HG03378 (cell line): ENCODE measurements around the gene SEMA3C.

ENCODE experiments used
- ATAC-seq: cut with Tn5 transposase; IDR thresholded peaks from one replicate; pipeline ENCODE4 v1.9.1; 2021; ENCODE audit warnings: mild to moderate bottlenecking, moderate library complexity; ENCODE audit not compliant: unreplicated experiment

Gene SEMA3C

DNA sequence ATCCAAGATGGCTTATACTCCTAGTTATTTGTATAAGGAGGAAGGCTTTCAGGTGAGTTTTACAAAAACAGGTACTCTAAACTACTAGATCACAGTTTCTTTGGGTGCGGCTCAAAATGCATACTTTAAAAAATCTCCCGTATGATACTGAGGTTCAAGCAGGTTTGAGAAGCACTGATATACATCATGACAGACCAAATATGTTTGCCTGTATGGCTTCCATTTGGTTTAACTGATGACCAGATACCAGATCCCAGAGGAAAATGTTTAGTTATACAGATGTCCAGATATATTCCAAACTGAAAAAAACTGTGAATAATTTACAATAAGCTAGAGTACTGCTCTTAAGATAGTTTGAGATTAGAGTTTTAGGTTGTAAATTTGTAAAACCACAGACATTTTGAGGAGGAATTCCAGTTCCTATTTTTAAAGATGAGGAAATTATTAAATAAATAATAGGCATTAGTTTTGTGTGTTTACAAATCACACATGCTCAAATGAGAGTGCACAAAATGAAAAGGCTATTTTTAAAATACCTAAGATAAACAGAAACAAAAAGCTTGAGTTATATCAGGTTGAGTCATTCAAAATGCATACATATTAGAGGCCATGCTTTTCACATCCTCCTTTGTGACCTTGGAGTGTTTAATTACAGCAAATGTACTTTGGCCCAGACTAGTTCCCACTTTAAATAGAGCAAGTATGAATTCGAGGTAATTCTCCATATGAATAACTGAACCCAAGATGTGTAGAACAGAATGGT, 60.5 kb downstream of the SEMA3C start:
- ATAC-seq, result no peak

DNA sequence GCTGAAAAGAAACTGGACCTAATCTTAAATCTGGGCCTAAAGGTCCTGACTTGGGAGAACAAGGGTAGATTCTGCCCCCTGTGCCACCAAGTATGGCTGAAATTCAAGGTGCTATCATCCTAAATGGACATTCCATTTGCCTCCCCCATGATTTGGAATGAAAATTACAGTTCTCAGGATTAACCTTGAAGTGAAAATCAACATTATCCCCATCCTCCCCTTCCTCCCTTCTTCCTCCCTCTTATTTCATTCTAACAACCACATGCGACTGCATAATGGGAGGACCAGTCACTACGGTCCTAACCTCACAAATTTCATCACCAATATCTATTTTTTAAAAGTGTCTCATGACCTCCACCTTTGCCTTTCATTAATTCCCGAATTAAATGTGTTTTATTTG, 62.1 kb downstream of the SEMA3C start:
- ATAC-seq, result no peak

- no peak for ATAC-seq
These were observed 66.9 kb downstream of the SEMA3C start for GRCh38 chr7:80851896-80852476.

- ATAC-seq, result no peak
These were observed 70.0 kb downstream of the SEMA3C start for GRCh38 chr7:80848841-80849240.

DNA sequence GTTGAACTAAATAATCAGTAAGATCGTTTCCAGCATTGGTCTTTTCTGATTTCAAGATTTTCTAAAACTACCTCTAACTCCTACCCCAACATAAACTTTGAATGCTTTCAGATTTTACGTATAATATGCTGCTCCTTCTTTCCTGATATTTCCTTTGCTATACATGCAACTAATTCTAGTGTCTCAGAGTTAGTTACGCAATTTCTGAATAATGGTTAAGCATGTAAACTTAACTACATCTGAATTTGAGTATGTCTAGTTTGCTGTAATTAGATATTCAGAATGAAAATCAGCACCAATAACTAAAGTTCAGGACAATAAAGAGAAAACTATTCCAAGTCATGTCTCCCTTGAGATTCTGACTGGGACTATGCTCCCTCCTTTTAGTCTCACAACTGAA, 71.0 kb downstream of the SEMA3C start:
- no peak for ATAC-seq

GRCh38 chr7:80847027-80847426, 71.8 kb downstream of the SEMA3C start:
- ATAC-seq, result no peak

DNA sequence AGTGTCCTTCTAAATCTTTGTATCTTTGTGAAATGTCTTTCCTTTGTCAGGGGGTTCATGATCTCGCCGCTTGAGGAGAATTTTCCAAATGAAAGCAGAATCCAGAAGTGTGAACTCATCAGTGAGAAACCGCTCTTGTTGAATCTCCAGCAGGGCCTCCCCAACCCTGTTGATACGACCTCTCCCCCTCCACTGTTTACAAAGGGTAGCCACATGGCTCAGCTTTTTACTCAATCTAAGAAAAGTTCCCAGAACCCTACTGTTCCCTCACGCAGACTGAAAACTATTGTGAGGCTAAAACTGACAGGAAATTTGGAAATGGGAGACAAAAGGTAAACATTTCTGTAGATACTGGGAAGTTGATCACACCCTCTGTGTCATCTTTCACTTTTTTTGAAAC, 73.9 kb downstream of the SEMA3C start:
- ATAC-seq, result no peak

DNA sequence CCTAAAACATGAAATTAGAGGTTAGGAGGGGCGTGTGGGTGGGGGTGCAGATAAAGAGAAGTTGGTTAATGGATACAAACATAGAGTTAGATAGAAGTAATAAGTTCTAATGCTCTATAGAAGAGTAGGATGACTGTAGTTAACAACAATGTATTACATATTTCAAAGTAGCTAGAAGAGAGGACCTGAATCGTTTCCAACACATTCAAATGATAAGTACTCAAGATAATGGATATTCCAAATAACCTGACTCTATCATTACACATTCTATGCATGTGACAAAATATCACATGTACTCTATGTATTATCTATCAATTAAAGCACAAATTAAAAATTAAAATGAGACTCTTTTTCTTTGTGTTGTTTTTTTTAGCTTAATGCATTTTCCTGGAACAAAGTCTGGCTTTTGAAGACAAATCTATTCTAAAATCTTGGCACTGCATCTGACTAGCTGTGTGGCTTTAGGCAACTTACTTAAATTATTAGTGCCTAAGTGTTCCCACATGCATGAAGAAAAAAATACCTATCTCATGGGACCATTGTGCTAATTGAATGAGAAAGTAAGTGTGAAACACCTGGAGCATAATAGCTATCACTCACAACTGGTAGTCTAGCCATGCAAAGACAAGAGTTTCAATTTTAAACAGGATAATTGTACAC, 75.7 kb downstream of the SEMA3C start:
- no peak for ATAC-seq

GRCh38 chr7:80842022-80842790, 76.6 kb downstream of the SEMA3C start:
- no peak for ATAC-seq

GRCh38 chr7:80841423-80841955, 77.4 kb downstream of the SEMA3C start:
- ATAC-seq, result no peak

- no peak for ATAC-seq
These were observed 78.2 kb downstream of the SEMA3C start for GRCh38 chr7:80840681-80841080.

GRCh38 chr7:80839855-80840254, 79.0 kb downstream of the SEMA3C start:
- no peak for ATAC-seq

- ATAC-seq, result no peak
These were observed 80.2 kb downstream of the SEMA3C start for GRCh38 chr7:80838643-80839042.

- no peak for ATAC-seq
These were observed 81.5 kb downstream of the SEMA3C start for GRCh38 chr7:80837345-80837744.

GRCh38 chr7:80835251-80835650, 83.6 kb downstream of the SEMA3C start:
- ATAC-seq, result no peak

- no peak for ATAC-seq
These were observed 85.3 kb downstream of the SEMA3C start for GRCh38 chr7:80833289-80834268.

DNA sequence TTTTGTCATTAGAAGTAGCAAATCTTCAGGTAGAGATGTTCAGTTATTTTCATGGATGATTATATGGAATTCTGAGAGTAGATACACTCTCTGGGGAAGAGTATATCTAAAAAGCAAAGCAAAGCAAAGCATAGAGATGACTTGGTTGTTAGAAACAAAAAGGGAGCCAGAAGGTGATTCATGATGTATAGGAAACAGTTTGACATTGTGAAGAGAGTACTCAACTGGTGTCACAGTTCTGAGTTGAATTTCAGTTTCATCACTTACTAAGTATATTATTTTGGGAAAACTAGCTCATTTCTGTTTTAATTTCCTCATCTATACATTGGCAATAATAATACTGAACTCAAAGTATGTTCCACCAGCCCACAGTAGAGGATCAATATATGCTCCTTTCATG, 86.8 kb downstream of the SEMA3C start:
- ATAC-seq, result no peak

DNA sequence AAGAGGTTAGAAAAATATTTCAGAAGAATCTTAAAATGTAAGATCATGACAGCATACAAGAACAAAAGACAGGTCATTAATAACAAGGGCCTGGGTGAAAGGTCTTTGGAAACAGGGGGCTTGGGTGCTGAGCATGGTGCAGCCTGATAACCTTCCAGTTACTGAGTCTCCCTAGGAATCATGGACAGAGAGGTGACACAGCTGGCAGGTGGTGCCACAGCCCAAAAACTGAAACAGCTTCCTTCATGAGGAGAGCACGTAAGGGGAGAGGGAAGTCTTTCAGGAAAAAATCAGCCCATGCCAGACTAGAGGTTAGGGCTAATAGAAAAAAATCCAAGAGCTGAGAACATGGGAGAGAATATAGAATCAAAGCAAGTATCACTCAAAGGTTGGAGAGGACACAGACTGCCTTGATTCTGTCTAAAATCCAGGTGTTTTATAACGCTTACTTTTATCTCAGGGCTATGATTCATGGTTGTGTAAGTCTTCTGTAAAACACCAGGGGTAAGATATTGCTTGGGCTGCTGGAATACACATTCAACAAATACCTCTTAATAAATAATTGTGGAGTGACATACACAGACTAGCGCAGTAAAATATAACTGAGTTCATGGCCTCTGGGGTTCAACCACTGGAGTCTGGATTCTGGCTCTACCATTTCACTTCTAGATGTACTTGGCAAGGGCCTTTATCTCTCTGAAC, 88.1 kb downstream of the SEMA3C start:
- no peak for ATAC-seq

- no peak for ATAC-seq
These were observed 88.8 kb downstream of the SEMA3C start for GRCh38 chr7:80830010-80830409.
